PFSK-1 (cell line): ENCODE results near the gene ENPP1.

Experiments used
- FOXP2 ChIP-seq: optimal IDR thresholded peaks from 2 replicates; pipeline ENCODE3; 2011; ENCODE audit warnings: borderline replicate concordance, control low read depth, inconsistent platforms; ENCODE audit not compliant: insufficient read depth; ENCODE audit errors: extremely low read length, extremely low read depth
- POLR2AphosphoS5 ChIP-seq: IDR thresholded peaks from 2 replicates; pipeline ENCODE4 v1.6.1; 2012; ENCODE audit warnings: low read depth, mild to moderate bottlenecking, control low read depth, low read length, moderate library complexity
- SIN3A ChIP-seq: IDR thresholded peaks from 2 replicates; pipeline ENCODE4 v1.6.1; 2012; ENCODE audit warnings: mild to moderate bottlenecking, low read length, moderate library complexity, borderline replicate concordance; ENCODE audit not compliant: insufficient read depth
- TAF1 ChIP-seq: IDR thresholded peaks from 2 replicates; pipeline ENCODE4 v1.6.1; 2012; ENCODE audit warnings: low read length, control low read depth, borderline replicate concordance; ENCODE audit not compliant: insufficient read depth
- TF ChIP-seq, protein P1 (sequence below), 2 experiments: IDR thresholded peaks; 2 replicates each; pipeline versions ENCODE4 v1.6.1 to v1.8.0; 2011 to 2012; ENCODE audit warnings: low read depth in 2 of 2, low read length in 2 of 2, control low read depth in 1 of 2, inconsistent platforms in 1 of 2, mild to moderate bottlenecking in 1 of 2, moderate library complexity in 1 of 2; ENCODE audit not compliant: insufficient read depth in 1 of 2

ENPP1 gene

DNA sequence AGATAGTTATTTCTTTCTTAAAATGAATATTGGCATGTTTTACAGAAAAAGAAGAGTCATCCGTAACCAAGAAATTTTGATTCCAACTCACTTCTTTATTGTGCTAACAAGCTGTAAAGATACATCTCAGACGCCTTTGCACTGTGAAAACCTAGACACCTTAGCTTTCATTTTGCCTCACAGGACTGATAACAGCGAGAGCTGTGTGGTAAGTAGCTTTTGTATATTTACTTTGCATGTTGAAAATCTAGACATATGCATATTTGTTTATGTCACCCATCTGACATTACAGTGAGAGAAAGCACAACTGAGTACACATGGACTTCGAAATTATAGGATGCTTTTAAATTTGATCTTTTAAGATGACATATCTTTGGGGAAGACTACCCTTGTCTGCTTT, 78.7 kb downstream of the ENPP1 start:
- TF ChIP-seq SIN3A (no peak), POLR2AphosphoS5 (no peak), TAF1 (no peak), FOXP2 (no peak)
- TF ChIP-seq, protein P1, sequence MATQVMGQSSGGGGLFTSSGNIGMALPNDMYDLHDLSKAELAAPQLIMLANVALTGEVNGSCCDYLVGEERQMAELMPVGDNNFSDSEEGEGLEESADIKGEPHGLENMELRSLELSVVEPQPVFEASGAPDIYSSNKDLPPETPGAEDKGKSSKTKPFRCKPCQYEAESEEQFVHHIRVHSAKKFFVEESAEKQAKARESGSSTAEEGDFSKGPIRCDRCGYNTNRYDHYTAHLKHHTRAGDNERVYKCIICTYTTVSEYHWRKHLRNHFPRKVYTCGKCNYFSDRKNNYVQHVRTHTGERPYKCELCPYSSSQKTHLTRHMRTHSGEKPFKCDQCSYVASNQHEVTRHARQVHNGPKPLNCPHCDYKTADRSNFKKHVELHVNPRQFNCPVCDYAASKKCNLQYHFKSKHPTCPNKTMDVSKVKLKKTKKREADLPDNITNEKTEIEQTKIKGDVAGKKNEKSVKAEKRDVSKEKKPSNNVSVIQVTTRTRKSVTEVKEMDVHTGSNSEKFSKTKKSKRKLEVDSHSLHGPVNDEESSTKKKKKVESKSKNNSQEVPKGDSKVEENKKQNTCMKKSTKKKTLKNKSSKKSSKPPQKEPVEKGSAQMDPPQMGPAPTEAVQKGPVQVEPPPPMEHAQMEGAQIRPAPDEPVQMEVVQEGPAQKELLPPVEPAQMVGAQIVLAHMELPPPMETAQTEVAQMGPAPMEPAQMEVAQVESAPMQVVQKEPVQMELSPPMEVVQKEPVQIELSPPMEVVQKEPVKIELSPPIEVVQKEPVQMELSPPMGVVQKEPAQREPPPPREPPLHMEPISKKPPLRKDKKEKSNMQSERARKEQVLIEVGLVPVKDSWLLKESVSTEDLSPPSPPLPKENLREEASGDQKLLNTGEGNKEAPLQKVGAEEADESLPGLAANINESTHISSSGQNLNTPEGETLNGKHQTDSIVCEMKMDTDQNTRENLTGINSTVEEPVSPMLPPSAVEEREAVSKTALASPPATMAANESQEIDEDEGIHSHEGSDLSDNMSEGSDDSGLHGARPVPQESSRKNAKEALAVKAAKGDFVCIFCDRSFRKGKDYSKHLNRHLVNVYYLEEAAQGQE (IDR thresholded peaks at IDR 0.05; ENCODE audit: insufficient read depth in 1 of 2, low read depth in 2 of 2, low read length in 2 of 2): no peak

DNA sequence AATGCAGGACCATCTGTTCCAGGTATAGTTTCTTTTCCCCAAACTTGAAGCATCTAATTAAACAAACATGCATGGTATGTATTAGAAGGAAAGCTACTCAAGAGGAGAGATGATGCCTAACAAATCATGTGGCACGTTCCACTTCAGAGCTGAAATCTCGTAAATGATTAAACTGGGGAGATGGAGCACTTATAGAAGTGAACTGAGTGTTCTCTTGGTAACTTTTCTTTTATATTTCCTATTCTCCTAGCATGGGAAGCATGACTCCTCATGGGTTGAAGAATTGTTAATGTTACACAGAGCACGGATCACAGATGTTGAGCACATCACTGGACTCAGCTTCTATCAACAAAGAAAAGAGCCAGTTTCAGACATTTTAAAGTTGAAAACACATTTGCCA, 82.3 kb downstream of the ENPP1 start:
- TF ChIP-seq TAF1: no peak
- TF ChIP-seq POLR2AphosphoS5: no peak
- TF ChIP-seq FOXP2: no peak
- TF ChIP-seq, protein P1 (IDR thresholded peaks at IDR 0.05; ENCODE audit: insufficient read depth in 1 of 2, low read depth in 2 of 2, low read length in 2 of 2): no peak
- no peak for TF ChIP-seq SIN3A

DNA sequence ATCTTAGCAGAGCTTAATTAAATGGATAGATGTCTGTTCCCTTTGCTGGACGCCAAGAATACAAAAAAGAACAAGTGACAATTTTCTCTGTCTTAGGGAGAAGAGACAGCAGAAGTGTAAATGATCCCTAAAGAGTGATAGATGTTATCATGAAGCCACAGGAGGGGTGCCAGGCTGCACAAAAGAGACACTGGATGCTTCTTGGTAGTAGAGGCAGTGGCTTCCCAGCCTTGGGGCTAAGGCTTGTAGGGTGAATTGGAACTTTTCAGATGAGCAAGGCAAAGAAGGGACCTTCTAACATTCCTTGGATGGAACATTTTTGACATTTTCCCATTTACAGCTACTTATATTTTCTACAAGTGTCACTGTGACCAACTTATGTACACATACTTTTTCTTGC, 85.4 kb downstream of the ENPP1 start:
- TF ChIP-seq TAF1 (no peak), SIN3A (no peak), FOXP2 (no peak), POLR2AphosphoS5 (no peak)
- TF ChIP-seq, protein P1 (IDR thresholded peaks at IDR 0.05; ENCODE audit: insufficient read depth in 1 of 2, low read depth in 2 of 2, low read length in 2 of 2): no peak

DNA sequence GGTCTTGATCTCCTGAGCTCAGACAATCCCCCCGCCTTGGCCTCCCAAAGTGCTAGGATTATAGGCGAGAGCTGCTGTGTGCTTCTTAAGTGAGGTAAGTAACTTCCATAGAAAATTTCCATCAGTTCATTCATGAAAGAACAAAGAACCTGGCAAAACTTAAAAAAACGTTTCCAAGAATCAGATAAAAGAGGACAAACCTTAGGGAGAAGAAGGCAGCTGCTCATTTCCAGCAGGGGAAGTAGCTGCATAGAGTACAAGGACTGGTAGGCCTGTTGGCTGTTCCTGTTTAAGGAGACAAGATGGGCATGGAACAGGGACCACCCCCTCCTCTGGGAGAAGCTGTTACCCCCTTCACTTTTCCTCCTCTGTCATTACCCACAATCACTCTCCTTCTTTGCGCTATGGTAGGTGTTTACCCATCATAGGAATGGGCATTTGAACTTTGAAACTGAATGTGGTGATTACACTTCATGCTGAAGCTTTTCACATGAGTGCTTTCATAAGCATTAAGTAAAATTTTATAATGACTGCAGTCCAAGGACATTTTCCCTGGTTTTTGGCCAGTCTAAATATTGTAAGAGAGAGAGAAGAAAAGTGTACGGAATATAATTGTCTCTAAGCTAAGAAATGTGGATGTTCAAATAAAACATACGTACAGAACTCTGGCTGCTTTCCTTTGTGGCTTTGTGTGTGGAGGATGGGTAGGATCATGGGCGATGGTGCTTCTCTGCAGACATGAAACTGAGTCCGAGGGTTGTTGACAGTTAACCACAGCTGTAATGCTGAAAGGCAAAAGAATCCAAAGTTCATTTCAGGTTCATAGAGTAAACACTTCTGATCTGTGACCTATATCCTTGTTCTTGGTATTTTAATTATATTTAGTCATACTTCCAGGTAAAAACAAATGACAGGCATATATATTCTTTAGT, 86.9 kb downstream of the ENPP1 start:
- TF ChIP-seq FOXP2 (no peak), SIN3A (no peak), TAF1 (no peak), POLR2AphosphoS5 (no peak)
- TF ChIP-seq, protein P1 (IDR thresholded peaks at IDR 0.05; ENCODE audit: insufficient read depth in 1 of 2, low read depth in 2 of 2, low read length in 2 of 2): no peak
